Peyer's patch (tissue), 4 donors: ENCODE measurements around the gene SLC22A23.

Experiments used
- POLR2A ChIP-seq, 2 donors: fragments of 450-650 bp; IDR thresholded peaks; one replicate each; pipeline ENCODE4 v1.5.1; 2017; ENCODE audit warnings: antibody characterized with exemption in 2 of 2, mild to moderate bottlenecking in 2 of 2, moderate library complexity in 2 of 2
- TF ChIP-seq, protein P1 (sequence below), 6 experiments: fragments of 450-650 bp in 4 of 6; fragments of 200-600 bp in 2 of 6; sonication (generic) in 1 of 6; IDR thresholded peaks; one replicate each; pipeline ENCODE4 v1.5.1; 2017 to 2019; ENCODE audit warnings: antibody characterized with exemption in 6 of 6, mild to moderate bottlenecking in 3 of 6, moderate library complexity in 1 of 6

DNA sequence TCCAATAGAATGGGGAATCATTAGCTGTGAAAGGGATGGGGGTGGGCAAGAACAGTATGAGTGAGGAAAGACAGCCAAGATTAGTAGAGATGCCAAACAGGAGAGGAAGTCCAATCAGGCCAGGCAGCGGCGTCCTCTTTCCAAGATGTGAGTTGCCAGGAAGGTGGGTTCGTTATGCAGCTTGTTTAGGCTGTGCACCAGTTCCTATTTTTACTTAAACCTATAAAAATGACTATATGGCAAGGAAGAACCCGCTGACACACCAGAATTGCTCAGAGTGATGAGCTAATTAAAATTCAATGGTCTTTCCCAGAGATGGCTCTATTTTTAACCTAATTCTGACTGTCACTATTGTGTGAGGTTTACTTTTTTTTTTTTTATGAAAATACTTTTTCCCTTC is 88.2 kb downstream of the SLC22A23 start:
- TF ChIP-seq, protein P1, sequence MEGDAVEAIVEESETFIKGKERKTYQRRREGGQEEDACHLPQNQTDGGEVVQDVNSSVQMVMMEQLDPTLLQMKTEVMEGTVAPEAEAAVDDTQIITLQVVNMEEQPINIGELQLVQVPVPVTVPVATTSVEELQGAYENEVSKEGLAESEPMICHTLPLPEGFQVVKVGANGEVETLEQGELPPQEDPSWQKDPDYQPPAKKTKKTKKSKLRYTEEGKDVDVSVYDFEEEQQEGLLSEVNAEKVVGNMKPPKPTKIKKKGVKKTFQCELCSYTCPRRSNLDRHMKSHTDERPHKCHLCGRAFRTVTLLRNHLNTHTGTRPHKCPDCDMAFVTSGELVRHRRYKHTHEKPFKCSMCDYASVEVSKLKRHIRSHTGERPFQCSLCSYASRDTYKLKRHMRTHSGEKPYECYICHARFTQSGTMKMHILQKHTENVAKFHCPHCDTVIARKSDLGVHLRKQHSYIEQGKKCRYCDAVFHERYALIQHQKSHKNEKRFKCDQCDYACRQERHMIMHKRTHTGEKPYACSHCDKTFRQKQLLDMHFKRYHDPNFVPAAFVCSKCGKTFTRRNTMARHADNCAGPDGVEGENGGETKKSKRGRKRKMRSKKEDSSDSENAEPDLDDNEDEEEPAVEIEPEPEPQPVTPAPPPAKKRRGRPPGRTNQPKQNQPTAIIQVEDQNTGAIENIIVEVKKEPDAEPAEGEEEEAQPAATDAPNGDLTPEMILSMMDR (IDR thresholded peaks at IDR 0.05) = no peak
- TF ChIP-seq POLR2A (IDR thresholded peaks at IDR 0.05) = no peak
